H9 (cell line): ENCODE results near the gene ADSS1. TPM values are rescaled to one million over a fixed set of nuclear protein-coding genes. Genes with fewer than 3 reads are reported as not detected.

Experiments used
- DNase-seq: peaks from one replicate; pipeline ENCODE4 v3.0.0-alpha.2; 2017
- H2AFZ ChIP-seq: one replicate; pipeline ENCODE4 v1.6.1; 2013; ENCODE audit warnings: mild to moderate bottlenecking, low read length, control low read depth, moderate library complexity
- H2AK5ac ChIP-seq: 2 replicates; pipeline ENCODE4 v1.6.1; 2013; ENCODE audit warnings: low read length, control low read depth, mixed read lengths; ENCODE audit not compliant: insufficient read length
- H2BK120ac ChIP-seq: one replicate; pipeline ENCODE4 v1.6.1; 2013; ENCODE audit warnings: low read depth, mild to moderate bottlenecking, low read length, control low read depth, inconsistent platforms; ENCODE audit not compliant: poor library complexity, severe bottlenecking
- H2BK12ac ChIP-seq: 2 replicates; pipeline ENCODE4 v1.6.1; 2013; ENCODE audit warnings: low read length, control low read depth, mixed read lengths, low read depth; ENCODE audit not compliant: insufficient read length
- H2BK15ac ChIP-seq: 2 replicates; pipeline ENCODE4 v1.6.1; 2013; ENCODE audit warnings: low read depth, low read length, control low read depth
- H2BK20ac ChIP-seq: one replicate; pipeline ENCODE4 v1.6.1; 2013; ENCODE audit warnings: low read depth, mild to moderate bottlenecking, low read length, control low read depth, inconsistent platforms; ENCODE audit not compliant: poor library complexity, severe bottlenecking
- H2BK5ac ChIP-seq: 2 replicates; pipeline ENCODE4 v1.6.1; 2013; ENCODE audit warnings: low read length, control low read depth, mixed read lengths; ENCODE audit not compliant: insufficient read length
- H3K14ac ChIP-seq: 2 replicates; pipeline ENCODE4 v1.6.1; 2013; ENCODE audit warnings: low read length, control low read depth; ENCODE audit not compliant: insufficient read depth
- H3K18ac ChIP-seq: 2 replicates; pipeline ENCODE4 v1.6.1; 2013; ENCODE audit warnings: low read depth, mild to moderate bottlenecking, mixed read lengths, low read length, control low read depth; ENCODE audit not compliant: insufficient read length
- H3K23ac ChIP-seq: 2 replicates; pipeline ENCODE4 v1.6.1; 2013; ENCODE audit warnings: low read length, control low read depth, mixed read lengths, low read depth; ENCODE audit not compliant: insufficient read length
- H3K23me2 ChIP-seq: 2 replicates; pipeline ENCODE4 v1.6.1; 2013; ENCODE audit warnings: low read depth, mild to moderate bottlenecking, mixed read lengths, low read length, control low read depth; ENCODE audit not compliant: insufficient read length, poor library complexity, severe bottlenecking
- H3K27ac ChIP-seq: 2 replicates; pipeline ENCODE4 v1.5.1; 2013; ENCODE audit warnings: low read length, control low read depth, mixed read lengths, low read depth; ENCODE audit not compliant: insufficient read length
- H3K27me3 ChIP-seq: 2 replicates; pipeline ENCODE4 v1.6.1; 2013; ENCODE audit warnings: low read length, control low read depth, inconsistent platforms; ENCODE audit not compliant: insufficient read depth
- H3K4ac ChIP-seq: 2 replicates; pipeline ENCODE4 v1.6.1; 2013; ENCODE audit warnings: low read depth, mild to moderate bottlenecking, control low read depth, inconsistent platforms, low read length, moderate library complexity
- H3K4me1 ChIP-seq: 2 replicates; pipeline ENCODE4 v1.6.1; 2013; ENCODE audit warnings: low read length, control low read depth, inconsistent platforms; ENCODE audit not compliant: insufficient read depth
- H3K4me2 ChIP-seq: 2 replicates; pipeline ENCODE4 v1.6.1; 2013; ENCODE audit warnings: low read length, control low read depth, mixed read lengths; ENCODE audit not compliant: insufficient read length, insufficient read depth
- H3K56ac ChIP-seq: 2 replicates; pipeline ENCODE4 v1.6.1; 2013; ENCODE audit warnings: low read depth, mild to moderate bottlenecking, mixed read lengths, low read length, control low read depth; ENCODE audit not compliant: insufficient read length
- H3K79me1 ChIP-seq: 2 replicates; pipeline ENCODE4 v1.6.1; 2013; ENCODE audit warnings: low read depth, mild to moderate bottlenecking, moderate library complexity, low read length, control low read depth, inconsistent platforms; ENCODE audit not compliant: insufficient read depth, poor library complexity, severe bottlenecking
- H3K79me2 ChIP-seq: 2 replicates; pipeline ENCODE4 v1.6.1; 2013; ENCODE audit warnings: low read length, control low read depth, inconsistent platforms; ENCODE audit not compliant: insufficient read depth
- H3K9ac ChIP-seq: 2 replicates; pipeline ENCODE4 v1.6.1; 2013; ENCODE audit warnings: low read length, control low read depth, mixed read lengths; ENCODE audit not compliant: insufficient read length; ENCODE audit errors: extremely low read depth
- H3K9me3 ChIP-seq: one replicate; pipeline ENCODE4 v1.6.1; 2013; ENCODE audit warnings: low read depth, low read length, inconsistent platforms; ENCODE audit not compliant: control insufficient read depth
- H3T11ph ChIP-seq: one replicate; pipeline ENCODE4 v1.6.1; 2013; ENCODE audit warnings: mild to moderate bottlenecking, low read length, control low read depth, inconsistent platforms
- H4K20me1 ChIP-seq: one replicate; pipeline ENCODE4 v1.6.1; 2013; ENCODE audit not compliant: control insufficient read depth, insufficient read length, insufficient read depth
- H4K5ac ChIP-seq: 2 replicates; pipeline ENCODE4 v1.6.1; 2013; ENCODE audit warnings: low read depth, mild to moderate bottlenecking, mixed read lengths, low read length, control low read depth; ENCODE audit not compliant: insufficient read length
- H4K8ac ChIP-seq: replicated peaks from 2 replicates; pipeline ENCODE4 v1.6.1; 2013; ENCODE audit warnings: low read length, control low read depth, mixed read lengths, low read depth; ENCODE audit not compliant: insufficient read length
- H4K91ac ChIP-seq: 2 replicates; pipeline ENCODE4 v1.6.1; 2013; ENCODE audit warnings: low read depth, mild to moderate bottlenecking, moderate library complexity, mixed read lengths, low read length, control low read depth; ENCODE audit not compliant: insufficient read length
- H3K27ac Mint-ChIP-seq, 3 experiments: 2 replicates in 2 of 3; 3 replicates in 1 of 3; pipeline ENCODE4 v1.8.0; 2020 to 2021; ENCODE audit warnings: mixed read lengths in 3 of 3, mild to moderate bottlenecking in 1 of 3, moderate library complexity in 1 of 3
- H3K27me3 Mint-ChIP-seq: 2 replicates; pipeline ENCODE4 v1.8.0; 2021; ENCODE audit warnings: low read depth, mild to moderate bottlenecking, moderate library complexity, mixed read lengths
- H3K36me3 Mint-ChIP-seq, 3 experiments: 2 replicates in 2 of 3; 3 replicates in 1 of 3; pipeline ENCODE4 v1.8.0; 2020 to 2021; ENCODE audit warnings: low read depth in 3 of 3, mixed read lengths in 3 of 3; ENCODE audit not compliant: insufficient read depth in 1 of 3
- H3K4me1 Mint-ChIP-seq, 2 experiments: 2 replicates each; pipeline ENCODE4 v1.8.0; 2020; ENCODE audit warnings: mixed read lengths in 2 of 2
- H3K4me3 Mint-ChIP-seq, 2 experiments: 2 replicates in 1 of 2; 3 replicates in 1 of 2; pipeline ENCODE4 v1.8.0; 2020 to 2021; ENCODE audit warnings: mild to moderate bottlenecking in 2 of 2, mixed read lengths in 2 of 2, moderate library complexity in 1 of 2
- H3K9me3 Mint-ChIP-seq, 2 experiments: 2 replicates in 1 of 2; 3 replicates in 1 of 2; pipeline ENCODE4 v1.8.0; 2020; ENCODE audit warnings: mild to moderate bottlenecking in 2 of 2, mixed read lengths in 2 of 2, moderate library complexity in 1 of 2
- WGBS: extraction: QIAGEN DNeasy Blood & Tissue Kit; methylation state at CpG from one replicate; pipeline ENCODE4 v1.1.7; 2013; ENCODE audit warnings: missing lambda C conversion rate, low lambda C conversion rate, mixed read lengths; ENCODE audit not compliant: insufficient read length; ENCODE audit errors: extremely low coverage; 5-methylcytosine and 5-hydroxymethylcytosine counted together
- total RNA-seq: library from RNA; stranded (reverse); gene quantifications from 2 replicates; pipeline ENCODE4 v1.2.1, GENCODE V29; 2021
- TF ChIP-seq, protein P1 (sequence below): fragments of 200-600 bp; sonication (generic); conservative IDR thresholded peaks from 3 replicates; pipeline ENCODE4 v1.8.0; 2021; ENCODE audit warnings: antibody characterized with exemption, mild to moderate bottlenecking

The ADSS1 gene
- total RNA-seq, 1 experiment from 2014 or later = 8.5 TPM

DNA sequence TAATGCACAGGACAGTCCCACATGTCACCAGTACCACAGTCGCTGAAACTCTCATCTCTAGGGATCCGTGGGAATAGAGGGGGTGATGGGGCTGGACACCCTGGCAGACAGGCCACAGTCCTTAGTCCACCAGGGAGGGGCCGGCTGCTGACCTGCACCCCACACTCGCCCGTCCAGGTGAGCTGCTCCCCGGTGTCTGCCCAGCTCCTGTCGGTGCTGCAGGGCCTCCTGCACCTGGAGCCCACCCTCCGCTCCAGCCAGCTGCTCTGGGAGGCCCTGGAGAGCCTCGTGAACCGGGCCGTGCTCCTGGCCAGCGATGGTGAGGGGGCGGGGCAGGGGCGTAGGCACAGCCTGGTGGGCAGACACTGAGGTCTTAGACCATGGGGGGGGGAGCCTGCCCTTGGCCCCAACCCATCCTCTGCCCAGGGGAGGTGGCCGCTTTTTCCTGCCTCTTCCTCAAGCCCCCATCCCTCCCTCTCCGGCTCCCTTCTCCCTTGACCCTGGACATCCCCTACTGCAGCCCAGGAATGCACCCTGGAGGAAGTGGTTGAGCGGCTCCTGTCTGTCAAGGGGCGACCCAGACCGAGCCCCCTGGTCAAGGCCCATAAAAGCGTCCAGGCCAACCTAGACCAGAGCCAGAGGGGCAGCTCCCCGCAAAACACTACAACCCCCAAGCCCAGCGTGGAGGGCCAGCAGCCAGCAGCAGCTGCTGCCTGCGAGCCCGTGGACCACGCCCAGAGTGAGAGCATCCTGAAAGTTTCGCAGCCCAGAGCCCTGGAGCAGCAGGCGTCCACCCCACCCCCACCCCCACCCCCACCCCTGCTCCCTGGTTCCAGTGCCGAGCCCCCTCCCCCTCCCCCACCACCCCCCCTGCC lies 17.1 kb upstream of the ADSS1 start:
- Histone ChIP-seq H4K5ac (no peak overlapping the region), H3K79me1 (no peaks in the 10 kb centered on the region), H2BK20ac (no peak overlapping the region), H2BK12ac (no peak overlapping the region), H2AFZ (no peak overlapping the region), H3K23me2 (no peaks in the 10 kb centered on the region), H3K79me2 (no peaks in the 10 kb centered on the region), H4K20me1 (no peaks in the 10 kb centered on the region), H3K4ac (no peak overlapping the region), H3K18ac (no peak overlapping the region), H4K91ac (no peak overlapping the region), H2BK15ac (no peak overlapping the region), H3K14ac (no peak overlapping the region), H3K23ac (no peak overlapping the region), H3K9me3 (no peaks in the 10 kb centered on the region), H3K27ac (no peak overlapping the region), H4K8ac (no peak overlapping the region), H3K4me2 (no peak overlapping the region), H2BK5ac (no peak overlapping the region), H3K27me3 (no peaks in the 10 kb centered on the region), H2BK120ac (no peak overlapping the region), H3K56ac (no peak overlapping the region), H2AK5ac (no peak overlapping the region), H3T11ph (no peak overlapping the region), H3K9ac (no peak overlapping the region), H3K4me1 (no peaks in the 10 kb centered on the region)
- TF ChIP-seq, protein P1, sequence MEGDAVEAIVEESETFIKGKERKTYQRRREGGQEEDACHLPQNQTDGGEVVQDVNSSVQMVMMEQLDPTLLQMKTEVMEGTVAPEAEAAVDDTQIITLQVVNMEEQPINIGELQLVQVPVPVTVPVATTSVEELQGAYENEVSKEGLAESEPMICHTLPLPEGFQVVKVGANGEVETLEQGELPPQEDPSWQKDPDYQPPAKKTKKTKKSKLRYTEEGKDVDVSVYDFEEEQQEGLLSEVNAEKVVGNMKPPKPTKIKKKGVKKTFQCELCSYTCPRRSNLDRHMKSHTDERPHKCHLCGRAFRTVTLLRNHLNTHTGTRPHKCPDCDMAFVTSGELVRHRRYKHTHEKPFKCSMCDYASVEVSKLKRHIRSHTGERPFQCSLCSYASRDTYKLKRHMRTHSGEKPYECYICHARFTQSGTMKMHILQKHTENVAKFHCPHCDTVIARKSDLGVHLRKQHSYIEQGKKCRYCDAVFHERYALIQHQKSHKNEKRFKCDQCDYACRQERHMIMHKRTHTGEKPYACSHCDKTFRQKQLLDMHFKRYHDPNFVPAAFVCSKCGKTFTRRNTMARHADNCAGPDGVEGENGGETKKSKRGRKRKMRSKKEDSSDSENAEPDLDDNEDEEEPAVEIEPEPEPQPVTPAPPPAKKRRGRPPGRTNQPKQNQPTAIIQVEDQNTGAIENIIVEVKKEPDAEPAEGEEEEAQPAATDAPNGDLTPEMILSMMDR = no peak
- no peak overlapping the region for H3K27ac Mint-ChIP-seq
- no peak for DNase-seq
- H3K9me3 Mint-ChIP-seq = peaks cover 7 to 12% of the 10 kb centered on the region in 2 experiments
- no peaks in the 10 kb centered on the region; the same call in 1 of the 2 replicates for H3K27me3 Mint-ChIP-seq
- H3K4me1 Mint-ChIP-seq = peaks cover 3 to 16% of the 10 kb centered on the region in 2 experiments
- H3K36me3 Mint-ChIP-seq = peaks cover 26 to 33% (median 31%) of the 10 kb centered on the region in 3 experiments
- WGBS = no CpG with 5 or more reads among the region's 28 CpGs
- H3K4me3 Mint-ChIP-seq = no peak overlapping the region
